NOMO-1 (cell line): ENCODE data around the gene BZW2.
"Not testable (repeated sequence)": the region's sequence is repeated elsewhere in the genome, so short reads cannot be mapped to it uniquely, and the experiment has no call there.

Source experiments
- DNase-seq, 2 experiments: peaks; one replicate each; lab custom pipeline; 2025; ENCODE audit not compliant: unreplicated experiment in 2 of 2; lab: John Stamatoyannopoulos, UW

The BZW2 gene

DNA sequence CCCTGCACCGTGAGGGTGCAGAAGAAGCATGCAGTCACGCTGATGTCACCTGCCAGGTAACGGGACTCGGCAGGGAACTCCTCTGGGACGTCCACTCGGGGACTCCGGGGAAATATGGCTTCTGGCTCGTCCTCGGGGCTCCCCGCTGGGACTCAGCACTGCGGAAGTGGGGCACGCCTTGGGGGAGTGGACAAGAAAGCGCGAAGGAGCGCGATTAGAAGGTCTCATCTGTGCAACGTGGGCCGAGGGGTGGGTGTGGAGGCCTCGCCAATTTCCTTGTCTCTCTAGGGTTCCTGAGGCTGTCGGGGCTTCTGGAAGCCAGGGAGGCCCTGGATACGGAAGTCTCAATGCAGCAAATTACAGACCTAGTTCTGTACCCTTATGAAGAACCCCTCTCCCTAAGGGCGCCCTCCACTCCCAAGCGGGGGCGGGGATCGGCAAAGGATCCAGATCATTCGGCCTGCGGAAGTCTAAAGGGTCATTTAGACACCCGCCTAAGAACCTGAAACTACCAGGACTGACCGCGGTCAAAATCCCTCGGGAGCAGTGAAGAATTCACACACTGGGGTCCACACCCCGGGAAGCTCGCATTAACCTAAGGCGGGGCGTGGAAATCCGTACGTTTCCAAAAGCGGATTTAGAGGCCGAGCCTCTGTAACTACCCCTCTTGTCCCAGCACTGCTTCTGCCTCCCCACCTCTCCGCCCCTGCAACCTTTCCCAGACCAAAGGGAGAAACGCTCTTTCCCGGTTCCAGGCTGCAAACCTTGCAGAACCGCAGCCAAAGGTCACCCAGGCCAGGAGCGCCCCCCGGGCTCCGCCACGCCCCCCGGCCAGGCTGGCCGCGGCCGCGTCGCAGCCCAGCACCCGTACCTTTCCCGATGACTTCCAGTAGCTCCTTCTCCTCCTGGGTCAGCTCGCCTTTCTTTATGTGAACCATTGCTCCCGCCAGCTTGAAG, 1.1 kb upstream of the BZW2 start:
- DNase-seq = peak; percentile 30 to 43

DNA sequence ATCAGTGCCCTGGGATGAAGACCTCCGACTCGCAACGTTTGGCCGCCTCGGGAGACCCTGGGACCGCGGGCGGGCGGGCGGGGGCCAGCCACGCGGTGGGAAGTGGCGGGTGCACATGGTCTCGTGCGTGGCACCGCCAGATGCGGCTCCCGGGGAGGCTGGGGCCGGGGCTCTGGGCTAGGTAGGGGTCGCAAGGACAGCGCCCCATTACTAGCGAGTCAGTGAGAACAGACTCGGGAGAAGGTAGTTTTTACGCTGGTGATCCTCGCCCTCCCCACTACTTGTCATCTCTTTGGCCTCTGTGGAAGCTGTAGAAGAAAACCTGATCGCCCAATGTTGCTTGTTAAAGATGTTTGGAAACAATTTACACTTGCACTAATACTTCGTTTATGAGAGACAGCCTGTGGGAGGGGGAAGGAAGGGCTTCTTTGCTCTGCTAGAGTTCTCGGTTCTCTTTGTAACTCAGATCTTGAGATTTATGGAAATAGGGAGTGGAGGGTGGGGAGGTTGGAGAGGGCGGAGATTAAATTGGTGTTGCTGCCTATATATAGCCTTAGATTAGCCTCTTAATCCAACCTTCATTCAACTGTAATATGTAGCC, 591 bp downstream of the BZW2 start:
- peak in 1 of 2 experiments; percentile 18 for DNase-seq

- peak in 1 of 2 experiments; percentile 12 for DNase-seq
These were observed 1.5 kb downstream of the BZW2 start for GRCh38 chr7:16647435-16647960.

GRCh38 chr7:16648551-16648950, 2.6 kb downstream of the BZW2 start:
- no peak for DNase-seq

GRCh38 chr7:16649196-16649595, 3.2 kb downstream of the BZW2 start:
- no peak for DNase-seq

DNA sequence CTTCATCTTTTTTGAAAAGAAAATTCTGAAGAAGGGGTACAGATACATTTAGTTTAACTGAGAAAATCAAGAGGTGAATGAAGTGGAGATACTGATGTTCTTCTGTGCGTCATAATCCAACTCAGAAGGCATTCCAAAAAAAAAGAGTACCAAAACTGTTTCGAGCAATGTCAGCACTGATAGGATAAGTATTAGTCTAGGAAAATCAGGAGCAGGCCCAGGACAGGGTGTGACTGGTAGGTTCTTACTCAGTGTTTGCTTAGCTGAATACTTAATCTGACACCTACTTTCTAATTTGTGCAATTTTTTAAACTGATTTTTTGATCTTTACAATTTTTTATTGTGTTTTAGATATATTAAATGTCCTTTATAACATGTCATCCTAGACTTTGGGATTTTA, 4.3 kb downstream of the BZW2 start:
- no peak for DNase-seq

DNA sequence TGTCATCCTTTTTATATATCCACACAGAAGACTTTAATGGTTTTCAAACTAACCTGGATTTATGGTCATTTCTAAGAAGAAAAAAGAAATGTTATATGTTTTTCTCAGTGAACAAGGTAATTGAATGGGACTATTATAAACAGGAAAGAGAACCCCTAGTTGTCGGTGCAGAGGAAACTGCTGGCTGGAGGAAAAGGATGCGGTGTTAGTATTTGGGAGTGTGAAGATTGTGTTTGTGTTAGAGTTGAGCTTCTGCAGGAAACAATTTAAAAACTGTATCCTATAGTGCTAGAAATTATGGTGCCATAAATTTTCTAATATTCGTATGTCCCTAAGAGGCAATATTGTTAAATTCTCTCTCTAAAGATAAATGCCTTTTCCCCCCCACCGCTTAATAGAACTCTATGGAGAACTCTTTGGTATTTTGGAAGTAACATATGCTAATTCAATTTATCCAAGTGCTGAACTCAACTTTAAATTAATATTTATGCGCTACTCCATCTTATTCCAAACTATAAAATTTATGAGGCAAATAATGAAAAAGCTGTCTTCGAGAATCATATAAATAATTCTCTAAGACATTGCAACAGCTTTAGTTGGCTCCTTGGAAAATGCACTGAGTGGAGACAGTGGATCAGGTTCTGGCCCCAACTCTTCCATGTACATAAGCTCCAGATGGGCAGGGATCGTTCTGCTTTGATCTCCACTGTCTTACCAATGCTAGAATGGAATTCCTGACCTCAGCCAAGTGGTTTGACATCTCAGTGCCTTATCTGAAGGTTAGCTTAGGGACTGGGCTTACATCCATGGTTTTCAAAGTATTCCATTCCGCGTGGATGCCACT, 5.6 kb downstream of the BZW2 start:
- no peak for DNase-seq

GRCh38 chr7:16652240-16652583, 6.2 kb downstream of the BZW2 start:
- no peak for DNase-seq

DNA sequence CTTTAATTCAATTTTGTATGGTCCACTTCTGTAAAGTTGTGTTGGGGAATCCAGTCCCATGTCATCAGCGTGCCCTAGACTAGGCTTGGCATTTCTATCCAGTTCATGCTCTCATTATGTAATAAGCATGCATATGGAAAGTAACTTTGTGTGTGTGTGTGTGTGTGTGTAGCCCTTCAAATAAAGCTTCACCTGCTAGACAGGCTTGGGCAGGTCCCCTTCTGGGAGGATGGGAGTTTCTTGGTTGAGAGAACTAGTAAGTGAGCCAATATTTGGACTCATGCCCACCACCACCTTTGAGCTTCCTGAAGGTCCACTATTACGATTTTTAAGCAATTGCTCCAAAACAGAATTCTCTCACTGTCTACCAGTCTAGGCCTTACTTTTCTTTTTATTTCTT, 6.9 kb downstream of the BZW2 start:
- no peak for DNase-seq

GRCh38 chr7:16655394-16655793, 9.4 kb downstream of the BZW2 start:
- DNase-seq = no peak

- no peak for DNase-seq
These were observed 10.2 kb downstream of the BZW2 start for GRCh38 chr7:16656141-16656540.

- no peak for DNase-seq
These were observed 11.8 kb downstream of the BZW2 start for GRCh38 chr7:16657656-16658279.

- DNase-seq = not testable (repeated sequence)
These were observed 14.0 kb downstream of the BZW2 start for GRCh38 chr7:16659854-16660497.

GRCh38 chr7:16660702-16661464, 14.9 kb downstream of the BZW2 start:
- DNase-seq = peak in 1 of 2 experiments; percentile 80

GRCh38 chr7:16661924-16662323, 15.9 kb downstream of the BZW2 start:
- no peak for DNase-seq

- DNase-seq = no peak
These were observed 21.4 kb downstream of the BZW2 start for GRCh38 chr7:16667355-16667754.

GRCh38 chr7:16668049-16668858, 22.3 kb downstream of the BZW2 start:
- DNase-seq = peak; percentile 95

- no peak for DNase-seq
These were observed 23.0 kb downstream of the BZW2 start for GRCh38 chr7:16668978-16669377.

- no peak for DNase-seq
These were observed 23.6 kb downstream of the BZW2 start for GRCh38 chr7:16669581-16669980.
